ENCODE data around the gene IL11.

The IL11 gene

GRCh38 chr19:55392820-55393761, 22.8 kb upstream of the IL11 start:
- TF ChIP-seq CTCF (IDR thresholded peaks at IDR 0.05), result no peak

DNA sequence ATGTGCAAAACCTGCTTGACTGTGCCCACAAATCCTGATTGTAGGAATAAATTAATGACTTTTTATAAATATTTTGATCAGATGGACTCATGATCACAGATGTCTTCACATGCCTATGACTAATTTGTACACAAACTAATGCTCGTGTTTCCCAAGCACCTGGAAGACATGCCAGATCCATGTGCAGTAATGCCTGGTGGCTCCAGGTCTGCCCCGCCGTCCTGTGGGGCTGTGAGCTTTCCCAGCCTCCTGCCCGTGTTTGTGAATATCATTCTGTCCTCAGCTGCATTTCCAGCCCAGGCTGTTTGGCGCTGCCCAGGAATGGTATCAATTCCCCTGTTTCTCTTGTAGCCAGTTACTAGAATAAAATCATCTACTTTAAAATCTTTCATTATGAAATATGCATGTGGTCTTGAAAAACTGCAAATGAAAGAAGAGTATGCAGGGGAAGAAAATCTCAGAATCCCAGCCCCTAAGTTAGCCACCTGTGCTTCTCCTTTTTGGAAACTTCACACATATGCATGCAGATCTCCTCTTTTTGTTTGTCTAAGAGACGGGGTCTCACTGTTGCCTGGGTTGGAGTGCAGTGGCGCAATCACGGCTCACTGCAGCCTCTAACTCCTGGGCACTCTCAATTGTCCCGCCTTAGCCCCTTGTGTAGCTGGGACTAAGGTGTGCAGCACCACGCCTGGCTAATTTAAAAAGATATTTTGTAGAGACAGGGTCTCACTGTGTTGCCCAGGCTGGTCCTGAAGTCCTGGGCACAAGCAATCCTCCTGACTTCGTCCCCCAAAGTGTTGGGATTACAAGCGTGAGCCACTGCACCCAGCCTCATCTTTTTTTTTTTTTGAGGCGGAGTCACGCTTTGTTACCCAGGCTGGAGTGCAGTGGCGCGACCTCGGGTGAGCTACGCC, 21.7 kb upstream of the IL11 start:
- no peak for TF ChIP-seq CTCF (IDR thresholded peaks at IDR 0.05)

DNA sequence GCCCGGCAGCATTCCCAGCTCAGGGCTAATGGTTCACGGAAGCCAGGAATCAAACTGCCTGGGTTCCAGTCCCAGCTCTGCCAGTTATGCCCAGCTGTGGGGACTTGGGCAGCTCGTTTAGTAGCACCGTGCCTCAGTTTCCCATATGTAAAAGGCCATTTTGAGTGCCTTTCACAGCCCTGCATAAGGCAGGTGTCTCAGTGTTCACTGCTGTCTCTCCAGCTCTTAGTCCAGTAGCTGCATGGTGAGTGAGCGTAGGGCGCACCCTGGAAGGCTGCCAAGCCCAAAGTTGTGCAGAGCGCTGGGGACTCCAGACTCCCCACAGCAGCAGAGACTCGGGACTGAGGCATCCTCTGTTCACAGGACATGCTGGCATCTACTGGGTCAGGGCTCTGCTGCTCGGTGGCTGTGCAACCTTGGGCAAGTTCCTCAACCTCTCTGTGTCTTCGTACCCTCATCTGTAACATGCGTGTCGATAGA, 21.0 kb upstream of the IL11 start:
- TF ChIP-seq CTCF (IDR thresholded peaks at IDR 0.05), result no peak

GRCh38 chr19:55390461-55390880, 20.2 kb upstream of the IL11 start:
- no peak for TF ChIP-seq CTCF (IDR thresholded peaks at IDR 0.05)

GRCh38 chr19:55389386-55390317, 19.4 kb upstream of the IL11 start:
- TF ChIP-seq CTCF (IDR thresholded peaks at IDR 0.05), result no peak

GRCh38 chr19:55387736-55388497, 17.7 kb upstream of the IL11 start:
- TF ChIP-seq CTCF (IDR thresholded peaks at IDR 0.05), result no peak
